ENCODE data around the gene HOXB5.

Gene HOXB5

DNA sequence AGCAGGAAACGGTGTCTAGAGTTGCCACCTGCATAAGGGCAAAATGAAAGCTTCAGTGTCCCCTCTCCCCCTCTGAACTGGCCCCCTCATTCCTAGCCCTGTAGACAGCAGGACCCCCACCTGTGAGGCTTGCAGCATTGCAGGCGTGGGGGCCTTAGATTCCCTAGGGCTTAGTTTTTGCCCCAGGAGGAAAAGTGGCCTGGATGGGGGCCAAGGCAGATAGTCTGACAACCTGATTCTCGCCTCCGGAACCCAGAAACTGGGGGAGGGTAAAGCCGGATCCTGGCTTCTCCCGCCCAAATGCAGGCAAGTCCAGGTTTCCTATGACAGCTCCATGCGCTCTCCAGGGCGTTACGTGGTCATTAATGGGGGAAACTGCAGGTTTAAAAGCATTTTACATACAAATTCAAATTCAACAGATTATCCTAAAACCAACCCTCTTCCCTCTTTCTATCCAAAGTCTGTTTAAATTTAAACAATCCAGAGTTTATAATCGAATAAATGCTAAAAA lies 11.9 kb upstream of the HOXB5 start (continued):
- TF ChIP-seq, protein P1, sequence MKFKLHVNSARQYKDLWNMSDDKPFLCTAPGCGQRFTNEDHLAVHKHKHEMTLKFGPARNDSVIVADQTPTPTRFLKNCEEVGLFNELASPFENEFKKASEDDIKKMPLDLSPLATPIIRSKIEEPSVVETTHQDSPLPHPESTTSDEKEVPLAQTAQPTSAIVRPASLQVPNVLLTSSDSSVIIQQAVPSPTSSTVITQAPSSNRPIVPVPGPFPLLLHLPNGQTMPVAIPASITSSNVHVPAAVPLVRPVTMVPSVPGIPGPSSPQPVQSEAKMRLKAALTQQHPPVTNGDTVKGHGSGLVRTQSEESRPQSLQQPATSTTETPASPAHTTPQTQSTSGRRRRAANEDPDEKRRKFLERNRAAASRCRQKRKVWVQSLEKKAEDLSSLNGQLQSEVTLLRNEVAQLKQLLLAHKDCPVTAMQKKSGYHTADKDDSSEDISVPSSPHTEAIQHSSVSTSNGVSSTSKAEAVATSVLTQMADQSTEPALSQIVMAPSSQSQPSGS (tag by site-specific recombination; IDR thresholded peaks at IDR 0.05; ENCODE audit: low read depth), result no peak
- TF ChIP-seq ZNF266 (tag by site-specific recombination; IDR thresholded peaks at IDR 0.05; ENCODE audit: low read depth) (no peak), REPIN1 (tag by site-specific recombination; IDR thresholded peaks at IDR 0.05; ENCODE audit: low read depth) (no peak), ZNF19 (tag by site-specific recombination; IDR thresholded peaks at IDR 0.05; ENCODE audit: low read depth) (no peak), ZNF791 (tag by site-specific recombination; IDR thresholded peaks at IDR 0.05) (no peak), ZSCAN30 (tag by site-specific recombination; IDR thresholded peaks at IDR 0.05) (no peak), ZNF600 (tag by site-specific recombination; IDR thresholded peaks at IDR 0.05) (peak; percentile 56), ZSCAN23 (tag by site-specific recombination; IDR thresholded peaks at IDR 0.05) (no peak), ZNF585B (tag by site-specific recombination; IDR thresholded peaks at IDR 0.05) (no peak), ZFP3 (tag by site-specific recombination; IDR thresholded peaks at IDR 0.05; ENCODE audit: low read depth) (no peak), ZBTB48 (tag by site-specific recombination; IDR thresholded peaks at IDR 0.05) (no peak), ZNF223 (tag by site-specific recombination; IDR thresholded peaks at IDR 0.05) (no peak), HOXA7 (CRISPR knock-in tag; IDR thresholded peaks at IDR 0.05; ENCODE audit: borderline replicate concordance) (no peak), KLF8 (tag by site-specific recombination; IDR thresholded peaks at IDR 0.05) (peak; percentile 25; the same call in 1 of the 2 replicates), ZNF660 (tag by site-specific recombination; IDR thresholded peaks at IDR 0.05) (0 out of 2 replicates have a peak, but pooled peaks have one; percentile 29), ZNF366 (tag by site-specific recombination; conservative IDR thresholded peaks at IDR 0.05) (no peak), ZNF132 (tag by site-specific recombination; IDR thresholded peaks at IDR 0.05; ENCODE audit: borderline replicate concordance) (no peak), GFI1B (tag by site-specific recombination; IDR thresholded peaks at IDR 0.05) (no peak), HOXC10 (CRISPR knock-in tag; IDR thresholded peaks at IDR 0.05) (no peak), ZNF837 (tag by site-specific recombination; IDR thresholded peaks at IDR 0.05) (no peak), ZNF354C (tag by site-specific recombination; IDR thresholded peaks at IDR 0.05; ENCODE audit: borderline replicate concordance, low read depth) (no peak), SETDB1 (IDR thresholded peaks at IDR 0.05; ENCODE audit: insufficient read length, low read length) (no peak), BCL11B (tag by site-specific recombination; IDR thresholded peaks at IDR 0.05; ENCODE audit: low read depth) (no peak), ZNF768 (tag by site-specific recombination; IDR thresholded peaks at IDR 0.05) (no peak), ZNF341 (tag by site-specific recombination; IDR thresholded peaks at IDR 0.05; ENCODE audit: low read depth) (no peak)
- TF ChIP-seq, protein P2, sequence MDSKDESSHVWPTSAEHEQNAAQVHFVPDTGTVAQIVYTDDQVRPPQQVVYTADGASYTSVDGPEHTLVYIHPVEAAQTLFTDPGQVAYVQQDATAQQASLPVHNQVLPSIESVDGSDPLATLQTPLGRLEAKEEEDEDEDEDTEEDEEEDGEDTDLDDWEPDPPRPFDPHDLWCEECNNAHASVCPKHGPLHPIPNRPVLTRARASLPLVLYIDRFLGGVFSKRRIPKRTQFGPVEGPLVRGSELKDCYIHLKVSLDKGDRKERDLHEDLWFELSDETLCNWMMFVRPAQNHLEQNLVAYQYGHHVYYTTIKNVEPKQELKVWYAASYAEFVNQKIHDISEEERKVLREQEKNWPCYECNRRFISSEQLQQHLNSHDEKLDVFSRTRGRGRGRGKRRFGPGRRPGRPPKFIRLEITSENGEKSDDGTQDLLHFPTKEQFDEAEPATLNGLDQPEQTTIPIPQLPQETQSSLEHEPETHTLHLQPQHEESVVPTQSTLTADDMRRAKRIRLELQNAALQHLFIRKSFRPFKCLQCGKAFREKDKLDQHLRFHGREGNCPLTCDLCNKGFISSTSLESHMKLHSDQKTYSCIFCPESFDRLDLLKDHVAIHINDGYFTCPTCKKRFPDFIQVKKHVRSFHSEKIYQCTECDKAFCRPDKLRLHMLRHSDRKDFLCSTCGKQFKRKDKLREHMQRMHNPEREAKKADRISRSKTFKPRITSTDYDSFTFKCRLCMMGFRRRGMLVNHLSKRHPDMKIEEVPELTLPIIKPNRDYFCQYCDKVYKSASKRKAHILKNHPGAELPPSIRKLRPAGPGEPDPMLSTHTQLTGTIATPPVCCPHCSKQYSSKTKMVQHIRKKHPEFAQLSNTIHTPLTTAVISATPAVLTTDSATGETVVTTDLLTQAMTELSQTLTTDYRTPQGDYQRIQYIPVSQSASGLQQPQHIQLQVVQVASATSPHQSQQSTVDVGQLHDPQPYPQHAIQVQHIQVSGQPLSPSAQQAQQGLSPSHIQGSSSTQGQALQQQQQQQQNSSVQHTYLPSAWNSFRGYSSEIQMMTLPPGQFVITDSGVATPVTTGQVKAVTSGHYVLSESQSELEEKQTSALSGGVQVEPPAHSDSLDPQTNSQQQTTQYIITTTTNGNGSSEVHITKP (tag by site-specific recombination; IDR thresholded peaks at IDR 0.05), result no peak; the same call in 1 of the 2 replicates
- TF ChIP-seq, protein P3, sequence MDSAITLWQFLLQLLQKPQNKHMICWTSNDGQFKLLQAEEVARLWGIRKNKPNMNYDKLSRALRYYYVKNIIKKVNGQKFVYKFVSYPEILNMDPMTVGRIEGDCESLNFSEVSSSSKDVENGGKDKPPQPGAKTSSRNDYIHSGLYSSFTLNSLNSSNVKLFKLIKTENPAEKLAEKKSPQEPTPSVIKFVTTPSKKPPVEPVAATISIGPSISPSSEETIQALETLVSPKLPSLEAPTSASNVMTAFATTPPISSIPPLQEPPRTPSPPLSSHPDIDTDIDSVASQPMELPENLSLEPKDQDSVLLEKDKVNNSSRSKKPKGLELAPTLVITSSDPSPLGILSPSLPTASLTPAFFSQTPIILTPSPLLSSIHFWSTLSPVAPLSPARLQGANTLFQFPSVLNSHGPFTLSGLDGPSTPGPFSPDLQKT (IDR thresholded peaks at IDR 0.05; ENCODE audit: borderline replicate concordance, low read depth, low read length), result no peak
- TF ChIP-seq, protein P4, sequence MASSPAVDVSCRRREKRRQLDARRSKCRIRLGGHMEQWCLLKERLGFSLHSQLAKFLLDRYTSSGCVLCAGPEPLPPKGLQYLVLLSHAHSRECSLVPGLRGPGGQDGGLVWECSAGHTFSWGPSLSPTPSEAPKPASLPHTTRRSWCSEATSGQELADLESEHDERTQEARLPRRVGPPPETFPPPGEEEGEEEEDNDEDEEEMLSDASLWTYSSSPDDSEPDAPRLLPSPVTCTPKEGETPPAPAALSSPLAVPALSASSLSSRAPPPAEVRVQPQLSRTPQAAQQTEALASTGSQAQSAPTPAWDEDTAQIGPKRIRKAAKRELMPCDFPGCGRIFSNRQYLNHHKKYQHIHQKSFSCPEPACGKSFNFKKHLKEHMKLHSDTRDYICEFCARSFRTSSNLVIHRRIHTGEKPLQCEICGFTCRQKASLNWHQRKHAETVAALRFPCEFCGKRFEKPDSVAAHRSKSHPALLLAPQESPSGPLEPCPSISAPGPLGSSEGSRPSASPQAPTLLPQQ (tag by site-specific recombination; IDR thresholded peaks at IDR 0.05), result no peak
- TF ChIP-seq, protein P5, sequence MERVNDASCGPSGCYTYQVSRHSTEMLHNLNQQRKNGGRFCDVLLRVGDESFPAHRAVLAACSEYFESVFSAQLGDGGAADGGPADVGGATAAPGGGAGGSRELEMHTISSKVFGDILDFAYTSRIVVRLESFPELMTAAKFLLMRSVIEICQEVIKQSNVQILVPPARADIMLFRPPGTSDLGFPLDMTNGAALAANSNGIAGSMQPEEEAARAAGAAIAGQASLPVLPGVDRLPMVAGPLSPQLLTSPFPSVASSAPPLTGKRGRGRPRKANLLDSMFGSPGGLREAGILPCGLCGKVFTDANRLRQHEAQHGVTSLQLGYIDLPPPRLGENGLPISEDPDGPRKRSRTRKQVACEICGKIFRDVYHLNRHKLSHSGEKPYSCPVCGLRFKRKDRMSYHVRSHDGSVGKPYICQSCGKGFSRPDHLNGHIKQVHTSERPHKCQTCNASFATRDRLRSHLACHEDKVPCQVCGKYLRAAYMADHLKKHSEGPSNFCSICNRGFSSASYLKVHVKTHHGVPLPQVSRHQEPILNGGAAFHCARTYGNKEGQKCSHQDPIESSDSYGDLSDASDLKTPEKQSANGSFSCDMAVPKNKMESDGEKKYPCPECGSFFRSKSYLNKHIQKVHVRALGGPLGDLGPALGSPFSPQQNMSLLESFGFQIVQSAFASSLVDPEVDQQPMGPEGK (tag by site-specific recombination; IDR thresholded peaks at IDR 0.05), result peak; percentile 85; the same call in 1 of the 2 replicates
- TF ChIP-seq, protein P6, sequence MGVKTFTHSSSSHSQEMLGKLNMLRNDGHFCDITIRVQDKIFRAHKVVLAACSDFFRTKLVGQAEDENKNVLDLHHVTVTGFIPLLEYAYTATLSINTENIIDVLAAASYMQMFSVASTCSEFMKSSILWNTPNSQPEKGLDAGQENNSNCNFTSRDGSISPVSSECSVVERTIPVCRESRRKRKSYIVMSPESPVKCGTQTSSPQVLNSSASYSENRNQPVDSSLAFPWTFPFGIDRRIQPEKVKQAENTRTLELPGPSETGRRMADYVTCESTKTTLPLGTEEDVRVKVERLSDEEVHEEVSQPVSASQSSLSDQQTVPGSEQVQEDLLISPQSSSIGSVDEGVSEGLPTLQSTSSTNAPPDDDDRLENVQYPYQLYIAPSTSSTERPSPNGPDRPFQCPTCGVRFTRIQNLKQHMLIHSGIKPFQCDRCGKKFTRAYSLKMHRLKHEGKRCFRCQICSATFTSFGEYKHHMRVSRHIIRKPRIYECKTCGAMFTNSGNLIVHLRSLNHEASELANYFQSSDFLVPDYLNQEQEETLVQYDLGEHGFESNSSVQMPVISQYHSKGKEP (tag by site-specific recombination; IDR thresholded peaks at IDR 0.05), result peak; percentile 56; the same call in 1 of the 2 replicates
